Body of pancreas (tissue), 4 donors: ENCODE data around the gene GTSF1L.

Source experiments
- POLR2A ChIP-seq, 3 donors: fragments of 450-650 bp; IDR thresholded peaks; one replicate each; pipeline ENCODE4 v1.6.1; 2016; ENCODE audit warnings: antibody characterized with exemption in 3 of 3, mild to moderate bottlenecking in 2 of 3
- TF ChIP-seq, protein P1 (sequence below), 7 experiments: fragments of 450-650 bp in 4 of 7; fragments of 200-600 bp in 3 of 7; sonication (generic) in 3 of 7; IDR thresholded peaks; one replicate each; pipeline ENCODE4 v1.5.1; 2016 to 2019; ENCODE audit warnings: antibody characterized with exemption in 7 of 7

DNA sequence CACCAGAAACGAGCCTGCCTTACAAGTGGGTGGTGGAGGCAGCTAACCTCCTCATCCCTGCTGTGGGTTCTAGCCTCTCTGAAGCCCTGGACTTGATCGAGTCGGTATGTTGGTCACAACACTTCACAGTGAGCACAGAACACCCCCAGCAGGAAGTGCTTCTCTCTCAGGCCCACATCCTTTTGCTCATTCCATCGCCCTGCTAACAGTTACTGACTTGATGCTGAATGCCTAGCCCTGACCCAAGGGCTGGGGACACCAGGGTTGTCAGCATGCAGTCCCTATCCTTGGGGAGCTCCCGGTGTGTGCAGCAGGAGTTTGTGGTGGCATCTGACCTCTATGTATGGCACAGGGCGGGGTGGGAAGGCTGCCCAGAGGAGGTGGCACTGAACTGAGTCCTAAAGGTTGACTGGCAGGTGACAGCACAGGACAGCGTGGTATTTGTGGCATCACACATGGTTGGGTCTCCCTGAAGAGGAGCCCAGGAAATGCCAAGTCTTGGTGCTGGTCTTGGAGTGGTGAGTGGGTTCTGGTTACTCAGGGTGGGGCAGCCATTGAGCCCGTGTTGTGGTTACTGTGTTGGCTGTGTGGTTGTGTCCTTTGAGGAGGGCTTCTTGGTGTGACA is 26.7 kb downstream of the GTSF1L start:
- TF ChIP-seq, protein P1, sequence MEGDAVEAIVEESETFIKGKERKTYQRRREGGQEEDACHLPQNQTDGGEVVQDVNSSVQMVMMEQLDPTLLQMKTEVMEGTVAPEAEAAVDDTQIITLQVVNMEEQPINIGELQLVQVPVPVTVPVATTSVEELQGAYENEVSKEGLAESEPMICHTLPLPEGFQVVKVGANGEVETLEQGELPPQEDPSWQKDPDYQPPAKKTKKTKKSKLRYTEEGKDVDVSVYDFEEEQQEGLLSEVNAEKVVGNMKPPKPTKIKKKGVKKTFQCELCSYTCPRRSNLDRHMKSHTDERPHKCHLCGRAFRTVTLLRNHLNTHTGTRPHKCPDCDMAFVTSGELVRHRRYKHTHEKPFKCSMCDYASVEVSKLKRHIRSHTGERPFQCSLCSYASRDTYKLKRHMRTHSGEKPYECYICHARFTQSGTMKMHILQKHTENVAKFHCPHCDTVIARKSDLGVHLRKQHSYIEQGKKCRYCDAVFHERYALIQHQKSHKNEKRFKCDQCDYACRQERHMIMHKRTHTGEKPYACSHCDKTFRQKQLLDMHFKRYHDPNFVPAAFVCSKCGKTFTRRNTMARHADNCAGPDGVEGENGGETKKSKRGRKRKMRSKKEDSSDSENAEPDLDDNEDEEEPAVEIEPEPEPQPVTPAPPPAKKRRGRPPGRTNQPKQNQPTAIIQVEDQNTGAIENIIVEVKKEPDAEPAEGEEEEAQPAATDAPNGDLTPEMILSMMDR (IDR thresholded peaks at IDR 0.05): no peak
- TF ChIP-seq POLR2A (IDR thresholded peaks at IDR 0.05): no peak
